Stimulated activated CD8-positive, alpha-beta memory T cell treated with anti-CD3 and anti-CD28 coated beads, Interleukin-2, amount 100 ng/mL, for 1 hour (primary cell): ENCODE results near the gene ARHGAP8.

Experiments used
- DNase-seq, 2 donors: peaks; one replicate each; pipeline ENCODE4 v3.0.0-alpha.2; 2020; ENCODE audit warnings: low read depth in 2 of 2

ARHGAP8 gene

GRCh38 chr22:44802956-44803355 is 50.6 kb downstream of the ARHGAP8 start:
- no peak for DNase-seq

GRCh38 chr22:44804327-44804726 is 52.0 kb downstream of the ARHGAP8 start:
- DNase-seq, result no peak

GRCh38 chr22:44805711-44806110 is 53.3 kb downstream of the ARHGAP8 start:
- DNase-seq, result no peak

GRCh38 chr22:44807232-44807631 is 54.9 kb downstream of the ARHGAP8 start:
- DNase-seq, result no peak

GRCh38 chr22:44807915-44808690 is 55.7 kb downstream of the ARHGAP8 start:
- no peak for DNase-seq

- no peak for DNase-seq
Observed at GRCh38 chr22:44809456-44809855, 57.1 kb downstream of the ARHGAP8 start.

GRCh38 chr22:44811141-44811540 is 58.8 kb downstream of the ARHGAP8 start:
- DNase-seq, result no peak

GRCh38 chr22:44813416-44813815 is 61.0 kb downstream of the ARHGAP8 start:
- no peak for DNase-seq

GRCh38 chr22:44814266-44815098 is 62.1 kb downstream of the ARHGAP8 start:
- no peak for DNase-seq

GRCh38 chr22:44815099-44816070 is 63.0 kb downstream of the ARHGAP8 start:
- DNase-seq, result no peak

GRCh38 chr22:44816141-44816540 is 63.8 kb downstream of the ARHGAP8 start:
- no peak for DNase-seq

GRCh38 chr22:44818727-44819126 is 66.4 kb downstream of the ARHGAP8 start:
- DNase-seq, result no peak

- DNase-seq, result no peak
Observed at GRCh38 chr22:44819966-44820631, 67.7 kb downstream of the ARHGAP8 start.

GRCh38 chr22:44821741-44822475 is 69.5 kb downstream of the ARHGAP8 start:
- DNase-seq, result no peak

- no peak for DNase-seq
Observed at GRCh38 chr22:44822534-44822933, 70.2 kb downstream of the ARHGAP8 start.

- no peak for DNase-seq
Observed at GRCh38 chr22:44823396-44823795, 71.0 kb downstream of the ARHGAP8 start.

GRCh38 chr22:44823806-44824205 is 71.4 kb downstream of the ARHGAP8 start:
- no peak for DNase-seq

- DNase-seq, result no peak
Observed at GRCh38 chr22:44824271-44824670, 71.9 kb downstream of the ARHGAP8 start.

- DNase-seq, result no peak
Observed at GRCh38 chr22:44825310-44826150, 73.2 kb downstream of the ARHGAP8 start.
